Right lung (tissue), 5 donors: Measurements from ENCODE around the gene ABHD8. TPM values are rescaled to one million over a fixed set of nuclear protein-coding genes. Genes with fewer than 3 reads are reported as not detected.

Experiments used
- DNase-seq, 2 donors: peaks; one replicate each; pipeline ENCODE4 v3.0.0-alpha.2; 2013
- polyA plus RNA-seq, 5 donors: library from polyadenylated mRNA; unstranded; fragments of 120-200 nt; gene quantifications; one replicate each; pipeline versions ENCODE4 v1.2.1 to v1.2.3, GENCODE V29; 2013; ENCODE audit warnings: inconsistent platforms in 1 of 5, low replicate concordance in 1 of 5; ENCODE audit not compliant: insufficient read length in 5 of 5, insufficient read depth in 1 of 5

ABHD8 gene
- polyA plus RNA-seq, 5 donors = 5.9 to 15.2 (median 10.4) TPM

DNA sequence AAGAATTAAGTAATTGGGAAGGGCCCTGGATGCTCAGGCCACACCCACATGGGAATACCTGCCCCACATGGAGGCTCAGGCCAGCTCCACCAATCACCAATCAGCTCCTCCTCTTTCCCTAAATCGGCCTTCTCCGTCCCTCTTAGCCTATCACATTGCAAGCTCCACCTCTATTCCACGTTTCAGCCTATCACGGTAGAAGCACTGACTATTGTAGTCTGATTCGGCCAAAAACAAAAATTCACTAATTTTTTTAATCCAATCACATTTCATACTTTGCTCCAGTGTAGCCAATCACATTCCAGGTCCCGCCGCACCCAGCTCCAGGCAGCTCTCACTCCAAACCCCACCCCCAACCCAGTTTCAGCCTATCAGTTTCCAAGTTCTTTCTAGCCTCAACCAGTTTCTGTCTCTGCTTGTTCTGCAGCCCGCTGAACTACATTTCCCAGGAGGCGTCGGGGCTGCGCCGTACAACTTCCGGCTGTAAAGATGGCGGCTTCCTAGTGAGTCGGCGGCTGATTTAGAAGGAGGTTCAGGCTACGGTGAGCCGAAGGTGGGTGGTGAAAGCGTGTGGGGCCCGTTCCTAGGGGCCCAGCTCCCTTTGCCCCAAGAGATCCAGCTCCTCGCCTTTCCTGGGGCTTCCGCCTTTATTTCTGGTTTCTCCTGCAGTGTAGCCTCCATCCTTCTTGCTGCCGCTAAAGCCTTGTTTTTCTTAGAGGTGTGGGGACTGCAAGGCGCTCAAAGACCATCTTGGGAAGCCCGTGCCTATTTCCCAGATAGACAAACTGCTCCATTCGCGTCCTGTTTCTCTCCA lies 36.0 kb downstream of the ABHD8 start, which contains the start of gene BABAM1:
Gene BABAM1, plus strand, starts transcription at position 469 of the 814 bp plus-strand sequence. CDS start 1,364 bp downstream, outside the sequence.
- DNase-seq = peak; percentile 94 to 97

DNA sequence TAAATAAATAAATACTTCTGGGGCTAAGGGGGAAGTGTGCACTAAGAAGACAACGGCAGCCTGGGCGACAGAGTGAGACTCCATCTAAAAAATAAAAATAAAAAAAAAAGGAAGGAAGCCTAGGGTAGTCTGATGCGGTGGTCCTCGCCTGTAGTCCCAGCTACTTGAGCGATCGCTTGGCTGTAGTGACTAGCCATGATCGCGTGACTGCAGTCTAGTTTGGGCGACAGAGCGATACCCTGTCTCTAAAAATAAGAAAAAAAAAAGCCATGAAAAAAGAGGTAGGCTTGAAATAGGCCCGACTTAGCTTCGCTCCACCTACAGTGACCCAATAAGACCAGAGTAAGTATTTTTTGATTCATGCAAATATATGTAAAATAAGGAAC lies 36.6 kb downstream of the ABHD8 start:
- DNase-seq = no peak

DNA sequence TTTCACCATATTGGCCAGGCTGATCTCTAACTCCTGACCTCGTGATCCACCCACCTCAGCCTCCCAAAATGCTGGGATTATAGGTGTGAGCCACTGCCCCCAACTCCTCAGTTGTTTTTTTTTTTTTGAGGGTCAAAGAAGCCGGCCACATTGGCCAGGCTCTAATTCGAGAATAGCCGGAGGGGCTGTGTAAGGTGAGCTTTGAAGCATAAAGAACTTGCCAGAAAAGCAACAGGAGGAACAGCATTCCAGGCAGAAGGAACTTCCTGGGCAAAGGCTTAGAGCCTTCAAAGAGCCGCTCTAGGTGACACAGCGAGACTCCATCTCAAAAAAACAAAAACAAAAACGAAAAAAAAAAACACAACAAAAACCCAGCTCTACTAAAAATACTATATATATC lies 37.2 kb downstream of the ABHD8 start:
- no peak for DNase-seq

DNA sequence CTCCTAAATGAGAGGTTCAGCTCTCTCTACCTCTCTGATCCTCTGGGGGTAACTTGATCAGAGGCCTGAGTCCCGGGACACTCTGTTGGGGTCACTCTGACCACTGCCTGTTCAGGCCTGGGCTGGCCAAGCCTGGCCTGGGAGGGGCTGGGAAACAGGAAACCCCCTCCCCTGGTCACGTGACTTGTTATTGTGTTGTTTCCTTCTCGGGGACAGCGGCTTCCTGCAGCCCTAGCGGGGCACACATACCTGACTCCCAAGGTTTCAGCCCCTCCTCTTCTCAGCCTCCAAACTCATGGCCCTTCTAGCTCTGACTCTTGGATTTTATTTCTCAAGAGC lies 38.6 kb downstream of the ABHD8 start, which contains the start of gene USHBP1:
Gene USHBP1, minus strand, starts transcription at position 105 of the 339 bp plus-strand sequence. CDS start 446 bp downstream, outside the sequence.
- DNase-seq = no peak

DNA sequence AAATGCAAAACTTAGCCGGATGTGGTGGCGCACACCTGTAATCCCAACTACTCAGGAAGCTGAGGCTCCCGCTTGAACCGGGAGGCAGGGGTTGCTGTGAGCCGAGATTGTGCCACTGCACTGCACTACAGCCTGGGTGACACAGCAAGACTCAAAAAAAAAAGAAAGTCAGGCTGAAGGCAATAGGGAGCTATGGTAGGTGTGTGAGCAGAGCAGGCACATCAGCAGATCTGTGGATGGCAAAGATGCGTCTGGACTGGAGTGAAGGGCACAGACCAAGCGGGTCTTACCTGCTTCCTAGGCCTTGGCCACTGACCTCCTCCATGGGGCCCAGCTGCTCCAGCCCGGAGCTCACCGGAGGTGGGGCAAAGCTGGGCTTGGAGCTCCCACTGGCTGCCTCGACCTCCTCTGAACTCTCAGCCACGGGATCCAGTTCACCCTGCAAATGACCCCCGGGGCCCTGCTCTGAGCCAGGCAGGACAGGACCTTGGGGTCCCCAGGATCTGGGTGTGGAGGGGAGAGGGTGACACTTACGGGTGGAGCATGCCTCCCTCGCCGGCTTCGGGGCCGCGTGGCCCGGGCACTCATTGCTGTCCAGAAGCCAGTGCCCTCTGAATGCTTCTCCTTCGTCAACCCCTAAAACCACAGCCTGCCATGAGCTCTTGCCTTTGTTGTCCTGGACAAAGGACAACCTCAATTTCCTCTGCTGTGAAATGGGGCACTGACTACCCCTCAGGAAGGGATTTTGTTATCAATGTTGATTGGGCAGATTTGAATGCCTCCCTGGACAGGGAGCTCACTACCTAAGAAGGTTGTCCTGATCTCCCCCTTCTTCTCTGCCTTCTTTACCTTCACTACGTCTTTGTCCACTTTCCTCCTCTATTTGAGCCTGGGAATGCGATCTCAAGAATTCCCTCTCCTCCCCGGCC lies 39.2 kb downstream of the ABHD8 start:
- DNase-seq = no peak

DNA sequence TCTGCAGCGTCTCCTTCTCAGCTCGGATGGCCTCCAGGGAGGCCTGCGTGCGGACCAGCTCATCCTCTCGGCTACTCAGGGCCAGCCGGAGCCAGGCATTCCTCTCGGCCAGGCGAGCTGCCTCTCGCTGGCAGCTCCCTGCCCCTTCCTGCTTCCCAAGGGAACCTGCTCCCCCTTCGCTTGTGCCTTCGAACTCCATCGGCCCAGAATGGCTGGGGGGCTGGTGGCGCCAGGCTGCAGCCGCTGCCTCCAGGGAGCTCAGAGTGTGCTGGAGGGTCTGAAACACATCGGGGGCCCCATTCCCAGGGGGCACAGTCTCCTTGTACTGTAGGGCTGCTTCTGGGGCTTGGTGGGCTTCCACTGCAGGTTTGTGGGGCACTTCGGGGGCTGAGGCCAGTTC lies 40.7 kb downstream of the ABHD8 start:
- DNase-seq = no peak

DNA sequence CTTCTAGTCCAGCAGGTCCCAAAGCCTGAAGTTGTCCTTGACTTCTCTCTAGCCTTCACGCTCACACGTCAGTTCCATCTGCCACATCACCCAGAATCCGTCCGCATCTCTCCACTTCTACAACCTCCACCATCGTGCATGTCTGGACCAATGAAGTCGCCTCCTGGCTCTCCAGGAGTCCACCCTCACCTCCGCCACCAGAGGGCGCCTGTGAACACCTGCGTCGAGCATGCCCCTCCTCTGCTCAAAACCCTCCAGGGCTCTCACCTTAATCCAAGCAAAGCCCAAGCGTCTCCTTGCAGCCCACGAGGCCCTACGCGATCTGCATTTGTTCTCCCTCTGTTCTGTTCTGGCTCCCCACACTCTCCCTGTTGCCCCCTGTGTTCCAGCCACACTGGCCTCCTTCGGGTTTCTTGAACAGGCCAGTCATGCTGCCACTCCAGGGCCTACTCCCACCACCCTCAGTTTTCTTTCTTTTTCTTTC lies 42.3 kb downstream of the ABHD8 start:
- peak in 1 of 2 donors; percentile 53 for DNase-seq

DNA sequence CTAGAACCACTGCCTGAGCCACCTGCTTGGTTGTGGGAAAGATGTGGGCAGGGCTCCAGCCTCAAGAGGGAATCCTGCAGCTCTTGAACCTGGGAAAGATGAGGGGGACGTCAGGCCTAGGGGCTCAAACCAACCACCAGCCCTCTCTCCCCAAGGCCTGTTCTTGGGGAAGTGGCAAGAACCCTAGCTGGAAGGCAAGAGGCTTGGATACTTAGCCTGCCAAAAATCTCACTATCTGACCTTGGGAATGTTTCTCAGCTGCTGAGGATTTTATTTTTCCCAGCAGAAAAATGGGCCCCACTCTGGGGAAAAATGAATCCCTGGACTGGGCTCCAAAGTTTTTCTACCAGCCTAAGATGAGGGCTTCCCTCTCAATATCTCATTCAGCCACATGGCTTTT lies 43.3 kb downstream of the ABHD8 start:
- DNase-seq = no peak

DNA sequence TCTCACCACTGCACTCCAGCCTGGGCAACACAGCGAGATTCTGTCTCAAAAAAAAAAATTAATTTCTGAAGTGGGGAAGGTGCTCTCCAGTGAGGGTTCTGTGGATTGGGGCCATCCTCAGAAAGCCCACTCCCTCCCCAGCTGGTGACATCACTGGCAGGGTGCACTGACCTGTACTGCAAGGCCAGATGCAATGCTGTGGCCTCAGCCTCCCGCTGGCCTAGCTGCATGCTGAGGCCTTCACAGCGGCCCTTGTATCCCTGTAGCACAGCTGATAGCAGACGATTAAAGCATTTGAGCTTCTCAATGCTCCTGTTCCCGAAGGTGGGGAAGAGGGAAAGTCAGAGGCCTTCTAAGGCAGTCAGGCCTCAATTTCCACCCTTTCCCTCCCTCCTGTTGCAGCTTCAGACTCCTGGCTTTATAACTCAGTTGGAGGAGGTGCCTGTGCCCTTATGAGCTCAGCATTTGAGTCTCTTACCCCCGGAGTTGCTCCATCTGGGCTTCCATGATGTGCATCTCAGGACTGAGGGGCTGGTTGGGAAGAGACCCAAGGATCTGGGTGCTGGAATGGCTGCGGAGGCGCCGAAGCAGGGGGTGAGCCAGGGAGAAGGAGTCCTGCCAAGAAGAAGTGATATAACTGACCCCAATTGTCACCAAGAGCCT lies 44.0 kb downstream of the ABHD8 start:
- DNase-seq = no peak

DNA sequence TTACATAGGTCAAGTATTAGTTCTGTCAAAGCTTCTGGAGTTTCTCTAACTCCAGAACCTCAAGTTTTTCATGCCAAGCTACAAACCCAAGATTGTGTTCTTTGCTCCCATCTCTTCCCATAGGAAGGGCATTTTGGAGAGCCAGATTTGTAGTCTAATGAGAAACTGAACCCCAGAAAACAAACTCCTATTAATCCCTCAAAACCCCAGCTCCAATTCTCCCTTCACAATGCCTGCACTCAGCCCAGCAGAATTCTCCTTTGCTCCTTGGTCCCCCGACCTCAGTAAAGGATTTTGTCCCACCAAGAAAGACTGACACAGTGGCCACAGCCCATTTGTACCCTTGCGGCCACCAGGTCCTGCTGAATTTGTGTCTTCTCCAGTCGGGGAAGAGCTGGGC lies 47.1 kb downstream of the ABHD8 start:
- DNase-seq = no peak

DNA sequence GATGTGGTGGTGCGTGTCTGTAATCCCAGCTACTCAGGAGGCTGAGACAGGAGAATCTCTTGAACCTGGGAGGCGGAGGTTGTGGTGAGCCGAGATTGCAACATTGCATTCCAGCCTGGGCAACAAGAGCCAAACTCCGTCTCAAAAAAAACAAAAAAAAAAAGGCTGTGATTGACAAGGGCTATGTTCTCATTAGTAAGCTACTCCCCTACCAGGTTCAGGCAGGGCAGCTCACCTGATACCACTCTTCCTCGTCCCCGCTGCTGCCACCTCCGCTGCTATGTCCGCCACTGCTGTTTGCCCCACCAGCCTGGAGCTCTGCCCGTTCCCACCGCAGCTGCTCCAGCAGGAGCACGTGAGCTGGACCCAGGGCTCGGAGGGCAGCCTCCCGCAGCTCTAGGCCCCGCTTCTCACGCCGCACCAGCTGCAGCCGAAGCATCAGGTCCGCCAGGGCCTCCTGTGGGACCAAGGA lies 48.0 kb downstream of the ABHD8 start:
- no peak for DNase-seq

DNA sequence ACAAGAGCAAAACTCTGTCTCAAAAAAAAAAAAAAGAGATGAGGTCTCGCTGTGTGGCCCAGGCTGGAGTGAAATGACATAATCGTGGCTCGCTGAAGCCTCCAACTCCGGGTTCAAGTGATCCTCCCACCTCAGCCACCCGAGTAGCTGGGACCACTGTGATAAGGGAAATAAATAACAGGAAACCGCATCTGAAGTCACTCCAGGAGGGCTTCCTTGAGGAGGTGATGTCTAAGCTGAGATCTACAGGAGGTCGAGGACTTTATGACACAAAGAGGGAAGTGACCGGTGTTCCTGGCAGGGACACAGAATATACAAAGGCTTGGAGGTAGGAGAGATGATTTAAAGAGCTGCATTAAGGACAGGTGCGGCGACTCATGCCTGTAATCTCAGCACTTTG lies 48.6 kb downstream of the ABHD8 start:
- no peak for DNase-seq

DNA sequence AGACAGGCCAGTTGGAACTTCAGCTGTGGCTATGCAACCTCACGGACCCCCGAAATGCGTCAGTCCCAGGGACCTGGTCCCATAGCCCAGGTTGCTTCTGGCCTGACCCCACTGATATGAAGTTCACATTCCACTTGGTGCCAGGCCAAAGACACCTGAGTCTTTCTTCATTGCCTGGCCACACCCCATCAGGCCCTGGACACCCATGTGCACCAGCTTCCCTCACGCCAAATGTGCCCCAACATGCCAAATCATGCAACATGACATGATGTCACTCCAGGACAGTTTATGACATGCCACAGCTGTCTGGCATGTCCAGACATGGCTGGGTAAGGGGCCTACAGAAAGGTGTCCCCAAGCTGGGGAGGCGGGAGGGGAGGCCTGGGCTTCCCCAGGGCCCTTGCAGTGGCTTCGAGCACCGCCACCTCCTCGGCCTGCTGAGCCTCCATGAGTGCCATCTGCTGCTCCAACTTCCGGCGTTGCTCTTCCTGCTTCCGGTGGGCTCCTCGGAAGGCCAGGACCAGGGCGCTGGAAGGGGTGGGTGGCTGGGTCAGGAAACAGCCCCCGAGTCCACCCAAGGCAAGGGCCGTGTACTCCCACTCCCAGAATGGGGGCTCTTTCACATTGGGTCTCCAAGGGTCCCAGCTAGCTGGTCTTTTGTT lies 53.2 kb downstream of the ABHD8 start:
- DNase-seq = no peak

DNA sequence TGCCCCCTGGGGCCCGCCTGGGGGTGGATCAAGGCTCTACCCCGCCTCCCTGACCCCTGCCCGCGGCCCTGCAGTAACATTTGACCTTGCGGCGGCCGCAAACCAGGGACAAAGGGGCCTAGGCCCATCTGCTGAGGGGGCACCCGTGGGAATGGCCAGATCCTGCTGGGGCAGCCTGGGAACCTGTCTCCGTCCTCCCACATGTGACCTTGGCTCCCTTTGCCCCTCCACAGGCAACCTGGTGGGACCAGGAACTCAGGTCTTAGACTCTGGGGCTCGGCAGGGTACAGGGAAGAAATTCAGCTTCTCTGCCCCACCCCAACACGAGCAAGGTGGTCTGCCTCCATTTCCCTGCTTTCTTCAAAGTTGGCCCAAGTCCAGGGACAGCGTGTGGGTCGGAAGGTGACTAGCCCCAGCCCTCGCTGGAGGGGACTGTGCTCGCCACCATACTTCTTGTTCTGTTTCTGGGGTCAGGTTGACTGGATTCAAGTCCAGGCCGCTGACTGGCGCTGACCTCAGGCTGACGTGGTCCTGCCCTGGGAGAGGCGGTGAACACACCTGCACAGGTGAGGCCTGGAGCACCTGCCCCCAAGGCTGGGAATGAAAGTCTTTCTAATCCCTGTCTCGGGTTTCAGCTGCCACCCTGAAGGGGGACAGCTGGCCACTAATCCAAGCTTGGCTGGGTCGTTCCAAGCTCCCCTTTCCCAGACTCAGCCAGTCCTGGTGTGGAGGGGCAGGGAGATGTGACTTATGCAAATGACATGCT lies 55.0 kb downstream of the ABHD8 start:
- no peak for DNase-seq

DNA sequence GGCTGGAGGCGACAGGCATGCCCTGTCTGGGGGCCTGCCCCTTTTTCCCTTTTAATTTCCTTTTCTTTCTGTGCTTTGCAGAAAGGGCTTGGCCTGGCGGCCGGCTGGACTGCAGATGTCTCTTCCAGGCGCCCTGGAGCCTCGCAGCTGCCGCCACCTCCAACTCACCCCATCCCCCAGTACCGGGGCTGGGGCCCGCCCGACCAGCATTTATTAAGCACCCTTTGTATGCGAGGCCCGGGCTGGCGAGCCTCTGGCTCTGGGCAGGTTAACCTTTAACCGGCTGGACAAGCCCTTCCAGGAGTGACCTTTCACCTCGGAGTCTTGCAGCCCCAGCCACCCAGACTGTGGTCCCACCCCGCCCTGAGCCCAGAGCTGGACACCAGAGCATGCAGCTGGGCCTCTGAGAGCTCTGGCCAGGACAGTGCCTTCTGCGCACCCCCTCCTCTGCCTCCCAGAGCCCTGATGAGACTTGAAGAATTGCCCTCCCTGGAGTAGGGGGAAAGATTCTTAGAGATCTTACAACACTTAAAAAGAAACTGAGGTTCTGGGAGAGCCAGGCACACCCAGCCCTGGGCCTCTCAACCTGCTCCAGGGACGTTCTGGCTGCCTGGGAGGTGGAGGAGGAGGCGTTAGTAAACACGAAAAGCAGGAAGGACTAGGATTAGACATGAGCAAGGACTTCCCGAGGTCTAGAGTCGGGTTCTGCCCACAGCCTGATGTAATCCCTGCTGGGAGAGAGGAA lies 56.4 kb downstream of the ABHD8 start:
- DNase-seq = peak in 1 of 2 donors; percentile 48

DNA sequence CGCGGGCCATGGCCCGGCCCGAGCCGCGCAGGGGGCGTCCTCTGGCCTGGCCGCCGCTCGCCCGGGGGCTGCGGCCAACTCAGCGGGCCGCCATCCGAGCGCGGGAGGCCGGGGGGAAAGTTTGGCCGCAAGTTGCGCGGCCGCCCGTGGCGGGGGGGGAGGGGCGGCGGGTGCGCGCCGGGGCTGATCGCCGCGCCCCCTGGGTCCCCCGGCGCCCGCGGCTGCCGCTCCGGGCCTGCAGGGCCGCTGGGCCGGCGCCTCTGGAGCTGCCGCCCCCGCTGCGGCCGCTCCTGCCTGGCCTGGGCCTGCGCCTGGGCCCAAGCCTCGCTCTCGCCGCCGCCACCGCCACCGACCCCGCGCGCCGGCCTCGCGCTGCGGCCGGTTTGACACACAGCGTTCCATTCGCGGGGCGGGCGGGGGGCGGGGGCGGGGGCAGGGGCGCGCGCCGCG lies 57.7 kb downstream of the ABHD8 start, which contains the start of gene NR2F6:
Gene NR2F6, minus strand, starts transcription at position 385 of the 450 bp plus-strand sequence. CDS start 699 bp downstream, outside the sequence.
- DNase-seq = no peak

DNA sequence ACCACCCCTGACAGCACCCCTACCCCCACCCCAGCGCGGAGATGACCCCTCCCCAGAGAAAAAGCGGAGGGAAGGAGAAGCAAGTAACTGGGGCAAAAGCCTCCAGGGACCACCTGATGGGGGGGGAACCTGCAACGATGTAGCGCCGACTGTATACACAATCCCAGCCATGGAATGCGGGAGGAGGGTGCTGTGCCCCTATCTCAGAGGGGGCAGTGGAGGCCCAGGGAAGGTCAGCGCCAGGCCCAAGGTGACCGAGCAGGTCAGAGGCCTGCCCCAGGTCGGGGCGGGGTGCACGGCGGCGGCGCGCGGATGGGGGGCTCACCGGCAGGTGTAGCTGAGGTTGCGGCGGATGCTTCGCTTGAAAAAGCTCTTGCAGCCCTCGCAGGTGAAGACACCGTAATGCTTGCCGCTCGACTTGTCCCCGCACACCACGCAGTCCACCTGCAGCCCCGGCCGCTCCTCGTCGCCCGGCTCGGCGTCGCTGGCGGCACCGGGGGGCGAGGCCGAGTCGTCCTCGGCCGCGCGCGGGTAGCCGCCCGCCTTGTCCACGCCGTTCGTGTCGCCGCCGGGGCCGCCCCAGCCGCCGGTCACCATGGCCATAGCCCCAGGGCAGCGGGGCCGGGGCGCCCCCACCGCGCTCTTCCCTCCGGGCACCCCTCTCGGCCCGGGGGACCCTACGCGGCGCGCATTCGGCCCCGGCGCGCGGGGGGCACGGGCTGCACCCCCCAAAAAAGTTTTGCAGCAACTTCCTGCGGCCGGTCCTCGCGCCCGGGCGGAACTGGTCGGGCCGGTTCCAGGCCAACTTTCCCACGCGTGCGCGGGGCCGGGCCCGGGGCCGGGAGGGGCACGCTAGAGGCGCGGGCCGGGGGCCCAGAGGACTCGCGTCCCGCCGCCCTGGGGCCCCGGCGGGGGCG lies 58.3 kb downstream of the ABHD8 start:
- peak in 1 of 2 donors; percentile 40 for DNase-seq
